ENCODE measurements around the gene MISP.

DNA sequence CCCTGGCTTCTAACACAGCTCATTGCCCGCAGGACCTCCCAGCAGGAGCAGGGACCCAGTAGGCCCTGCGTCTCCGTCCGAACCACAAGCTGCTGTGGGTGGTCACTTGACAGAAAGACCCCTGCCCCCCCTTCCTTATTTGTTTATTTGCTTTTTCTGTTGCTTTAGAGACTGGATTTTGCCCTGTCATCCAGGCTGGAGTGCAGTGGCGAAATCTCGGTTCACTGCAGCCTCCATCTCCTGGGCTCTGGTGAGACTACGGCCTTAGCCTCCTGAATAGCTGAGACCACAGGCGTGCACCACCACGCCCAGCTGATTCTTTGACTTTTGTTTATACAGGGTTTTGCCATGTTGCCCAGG is 38.8 kb downstream of the MISP start:
- TF ChIP-seq, protein P1, sequence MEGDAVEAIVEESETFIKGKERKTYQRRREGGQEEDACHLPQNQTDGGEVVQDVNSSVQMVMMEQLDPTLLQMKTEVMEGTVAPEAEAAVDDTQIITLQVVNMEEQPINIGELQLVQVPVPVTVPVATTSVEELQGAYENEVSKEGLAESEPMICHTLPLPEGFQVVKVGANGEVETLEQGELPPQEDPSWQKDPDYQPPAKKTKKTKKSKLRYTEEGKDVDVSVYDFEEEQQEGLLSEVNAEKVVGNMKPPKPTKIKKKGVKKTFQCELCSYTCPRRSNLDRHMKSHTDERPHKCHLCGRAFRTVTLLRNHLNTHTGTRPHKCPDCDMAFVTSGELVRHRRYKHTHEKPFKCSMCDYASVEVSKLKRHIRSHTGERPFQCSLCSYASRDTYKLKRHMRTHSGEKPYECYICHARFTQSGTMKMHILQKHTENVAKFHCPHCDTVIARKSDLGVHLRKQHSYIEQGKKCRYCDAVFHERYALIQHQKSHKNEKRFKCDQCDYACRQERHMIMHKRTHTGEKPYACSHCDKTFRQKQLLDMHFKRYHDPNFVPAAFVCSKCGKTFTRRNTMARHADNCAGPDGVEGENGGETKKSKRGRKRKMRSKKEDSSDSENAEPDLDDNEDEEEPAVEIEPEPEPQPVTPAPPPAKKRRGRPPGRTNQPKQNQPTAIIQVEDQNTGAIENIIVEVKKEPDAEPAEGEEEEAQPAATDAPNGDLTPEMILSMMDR (conservative IDR thresholded peaks at IDR 0.05; ENCODE audit: low read depth, low read length) = no peak
- TF ChIP-seq BHLHE40 (IDR thresholded peaks at IDR 0.05; ENCODE audit: low read depth, low read length) (no peak), POLR2A (IDR thresholded peaks at IDR 0.05; ENCODE audit: low read depth, low read length) (no peak), MAFK (IDR thresholded peaks at IDR 0.05; ENCODE audit: low read depth, low read length) (no peak), CEBPB (IDR thresholded peaks at IDR 0.05; ENCODE audit: low read depth, low read length) (no peak), MXI1 (IDR thresholded peaks at IDR 0.05; ENCODE audit: borderline replicate concordance, low read depth, low read length) (no peak), RCOR1 (IDR thresholded peaks at IDR 0.05; ENCODE audit: insufficient replicate concordance, low read length) (no peak), NFE2L2 (IDR thresholded peaks at IDR 0.05; ENCODE audit: low read depth, low read length) (peak; percentile 61; the same call in 1 of the 2 replicates), RAD21 (IDR thresholded peaks at IDR 0.05; ENCODE audit: low read length) (no peak), CHD1 (IDR thresholded peaks at IDR 0.05; ENCODE audit: low read depth, low read length) (no peak), FOS (IDR thresholded peaks at IDR 0.05; ENCODE audit: low read depth, low read length) (no peak), MAZ (IDR thresholded peaks at IDR 0.05; ENCODE audit: borderline replicate concordance, low read depth, low read length) (no peak), SMC3 (IDR thresholded peaks at IDR 0.05; ENCODE audit: low read depth, low read length) (no peak)
- TF ChIP-seq, protein P2, sequence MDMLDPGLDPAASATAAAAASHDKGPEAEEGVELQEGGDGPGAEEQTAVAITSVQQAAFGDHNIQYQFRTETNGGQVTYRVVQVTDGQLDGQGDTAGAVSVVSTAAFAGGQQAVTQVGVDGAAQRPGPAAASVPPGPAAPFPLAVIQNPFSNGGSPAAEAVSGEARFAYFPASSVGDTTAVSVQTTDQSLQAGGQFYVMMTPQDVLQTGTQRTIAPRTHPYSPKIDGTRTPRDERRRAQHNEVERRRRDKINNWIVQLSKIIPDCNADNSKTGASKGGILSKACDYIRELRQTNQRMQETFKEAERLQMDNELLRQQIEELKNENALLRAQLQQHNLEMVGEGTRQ (IDR thresholded peaks at IDR 0.05; ENCODE audit: low read depth, low read length) = no peak
